BJ (cell line): ENCODE measurements around the gene FAHD2A. TPM values are rescaled to one million over a fixed set of nuclear protein-coding genes. Genes with fewer than 3 reads are reported as not detected.
A peak's percentile ranks its signal among the peaks of the same experiment; 100 is the strongest.
"Not testable (repeated sequence)": the region's sequence is repeated elsewhere in the genome, so short reads cannot be mapped to it uniquely, and the experiment has no call there.

ENCODE experiments used
- CTCF ChIA-PET: fragments of 350-600 bp; formaldehyde crosslinking; extraction: SDS; loops from one replicate; lab custom pipeline; 2021; ENCODE audit warnings: antibody characterized with exemption, inconsistent platforms; lab: Yijun Ruan, JAX
- POLR2A ChIA-PET: fragments of 300-600 bp; sonication (Branson Sonifier 250); formaldehyde crosslinking; extraction: SDS; loops from one replicate; lab custom pipeline; 2021; ENCODE audit warnings: antibody characterized with exemption; lab: Charles Lee
- DNase-seq: peaks from one replicate; pipeline ENCODE4 v3.0.0-alpha.2; 2011; ENCODE audit warnings: low read depth
- H3K27me3 ChIP-seq: 2 replicates; pipeline ENCODE4 v1.6.0; 2011; ENCODE audit warnings: low read length; ENCODE audit not compliant: control insufficient read depth, insufficient read depth
- H3K36me3 ChIP-seq: 2 replicates; pipeline ENCODE4 v1.5.1; 2011; ENCODE audit warnings: low read length; ENCODE audit not compliant: control insufficient read depth, insufficient read depth
- H3K4me3 ChIP-seq: 2 replicates; pipeline ENCODE4 v1.5.1; 2011; ENCODE audit warnings: low read depth, mild to moderate bottlenecking, control low read depth, low read length
- CTCF ChIP-seq: IDR thresholded peaks from 2 replicates; pipeline ENCODE4 v1.5.1; 2011; ENCODE audit warnings: low read depth, mild to moderate bottlenecking, control low read depth, inconsistent platforms, low read length, moderate library complexity; ENCODE audit not compliant: insufficient read depth
- polyA plus RNA-seq: library from polyadenylated mRNA; depleted of rRNA; stranded (reverse); fragments of >200 nt; gene quantifications from 2 replicates; pipeline ENCODE4 v1.2.3, GENCODE V29; 2011

FAHD2A gene
- polyA plus RNA-seq, 1 experiment, result 44.1 TPM

GRCh38 chr2:95354925-95355324 lies 47.6 kb upstream of the FAHD2A start:
- Histone ChIP-seq H3K27me3 (no peaks in the 10 kb centered on the region), H3K36me3 (peaks cover 1% of the 10 kb centered on the region; the same call in 1 of the 2 replicates), H3K4me3 (no peak overlapping the region)
- CTCF ChIA-PET, result no interaction called here
- POLR2A ChIA-PET, result no interaction called here
- no peak for DNase-seq
- no peak for TF ChIP-seq CTCF

GRCh38 chr2:95355486-95355885 lies 47.0 kb upstream of the FAHD2A start:
- H3K27me3 ChIP-seq, H3K4me3 ChIP-seq, POLR2A ChIA-PET, CTCF ChIA-PET, H3K36me3 ChIP-seq, DNase-seq: not testable (repeated sequence)

- H3K36me3 ChIP-seq, result peaks cover 1% of the 10 kb centered on the region; the same call in 1 of the 2 replicates
- no peak for TF ChIP-seq CTCF
- no peaks in the 10 kb centered on the region for H3K27me3 ChIP-seq
- no peak for DNase-seq
- ChIA-PET CTCF (interaction anchor here (0.8 to 4.2 kb wide), 3 partner anchors 12 to 152 kb away, joined by 3 to 23 read pairs (median 3); no protein-coding TSS in a partner anchor), POLR2A (no interaction called here)
- H3K4me3 ChIP-seq, result no peak overlapping the region
Observed at GRCh38 chr2:95356821-95357700, 45.4 kb upstream of the FAHD2A start.

GRCh38 chr2:95357717-95358280 lies 44.7 kb upstream of the FAHD2A start:
- CTCF ChIA-PET, result interaction anchor here (0.6 to 4.2 kb wide), 6 partner anchors 8 to 126 kb away, joined by 3 to 23 read pairs (median 4); no protein-coding TSS in a partner anchor
- no peak for DNase-seq

GRCh38 chr2:95359031-95359430 lies 43.5 kb upstream of the FAHD2A start:
- DNase-seq, result peak; percentile 33
- Histone ChIP-seq H3K27me3 (no peaks in the 10 kb centered on the region), H3K36me3 (peaks cover 1% of the 10 kb centered on the region; the same call in 1 of the 2 replicates), H3K4me3 (no peak overlapping the region)
- POLR2A ChIA-PET, result no interaction called here
- TF ChIP-seq CTCF, result no peak
- CTCF ChIA-PET, result interaction anchor here (1.1 to 4.2 kb wide), 6 partner anchors 9 to 127 kb away, joined by 3 to 23 read pairs (median 4); no protein-coding TSS in a partner anchor

More at GRCh38 chr2:95357717-95358280, 44.7 kb upstream of the FAHD2A start:
- H3K27me3 ChIP-seq, result no peaks in the 10 kb centered on the region
- no peak overlapping the region for H3K4me3 ChIP-seq
- POLR2A ChIA-PET, result no interaction called here
- no peak for TF ChIP-seq CTCF
- H3K36me3 ChIP-seq, result peaks cover 1% of the 10 kb centered on the region; the same call in 1 of the 2 replicates
